Measurements from ENCODE around the gene AMACR.

AMACR gene

GRCh38 chr5:34040472-34040871 is 32.6 kb upstream of the AMACR start:
- TF ChIP-seq CREB1 (IDR thresholded peaks at IDR 0.05; ENCODE audit: low read depth) (no peak), CEBPB (IDR thresholded peaks at IDR 0.05) (no peak), EP300 (IDR thresholded peaks at IDR 0.05; ENCODE audit: borderline replicate concordance) (no peak), ZBTB7A (IDR thresholded peaks at IDR 0.05; ENCODE audit: low read depth) (no peak), REST (IDR thresholded peaks at IDR 0.05; ENCODE audit: low read depth) (no peak), TCF12 (IDR thresholded peaks at IDR 0.05; ENCODE audit: low read depth) (no peak), RAD21 (IDR thresholded peaks at IDR 0.05; ENCODE audit: low read depth) (no peak)

DNA sequence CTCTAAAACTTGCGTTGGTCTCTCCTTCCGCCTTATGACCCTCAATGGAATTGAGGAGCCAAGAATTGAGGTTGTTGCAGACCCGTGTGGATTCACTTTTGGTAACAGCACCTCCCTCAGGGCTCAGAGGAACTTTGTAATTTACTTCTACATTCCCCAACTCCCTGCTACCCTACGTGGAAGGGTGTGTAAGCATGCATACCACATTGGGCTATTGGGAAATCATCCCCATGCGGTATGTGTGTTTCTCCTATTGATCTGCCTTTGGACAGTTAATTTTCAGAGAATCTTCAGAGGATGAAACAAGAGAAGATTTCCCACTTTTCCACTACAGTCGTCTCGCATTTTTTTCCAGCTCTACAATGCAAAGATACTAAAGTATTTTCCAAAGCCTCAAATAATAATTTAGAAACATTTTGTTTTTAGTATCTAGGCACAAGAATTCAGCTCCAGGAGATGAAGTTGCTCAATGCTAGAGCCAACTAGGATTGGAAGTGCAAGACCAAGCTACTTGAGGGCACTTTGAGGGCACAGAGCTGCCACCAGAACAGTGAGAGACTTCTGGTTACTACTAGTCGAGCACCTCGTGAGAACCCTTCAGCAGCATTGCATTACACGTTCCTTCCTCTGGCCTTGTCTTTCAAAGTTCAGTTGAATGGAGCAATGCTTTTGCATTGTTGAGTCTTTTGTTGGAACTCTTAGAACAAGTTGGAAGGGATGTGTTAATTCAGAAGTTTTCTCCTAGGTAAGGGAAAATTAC is 31.7 kb upstream of the AMACR start:
- TF ChIP-seq YY1 (IDR thresholded peaks at IDR 0.05; ENCODE audit: low read depth) (no peak), CREB1 (IDR thresholded peaks at IDR 0.05; ENCODE audit: low read depth) (no peak), EGR1 (IDR thresholded peaks at IDR 0.05) (no peak), TAF1 (IDR thresholded peaks at IDR 0.05; ENCODE audit: low read depth) (no peak), TEAD4 (IDR thresholded peaks at IDR 0.05) (no peak), RAD21 (IDR thresholded peaks at IDR 0.05; ENCODE audit: low read depth) (no peak), CEBPB (IDR thresholded peaks at IDR 0.05) (no peak), EP300 (IDR thresholded peaks at IDR 0.05; ENCODE audit: borderline replicate concordance) (no peak), MAX (IDR thresholded peaks at IDR 0.05) (no peak), NFIC (IDR thresholded peaks at IDR 0.05) (no peak), FOXM1 (IDR thresholded peaks at IDR 0.05; ENCODE audit: borderline replicate concordance, low read depth) (no peak), ZBTB7A (IDR thresholded peaks at IDR 0.05; ENCODE audit: low read depth) (no peak), REST (IDR thresholded peaks at IDR 0.05; ENCODE audit: low read depth) (no peak)

GRCh38 chr5:34038838-34039237 is 31.0 kb upstream of the AMACR start:
- TF ChIP-seq, protein P1, sequence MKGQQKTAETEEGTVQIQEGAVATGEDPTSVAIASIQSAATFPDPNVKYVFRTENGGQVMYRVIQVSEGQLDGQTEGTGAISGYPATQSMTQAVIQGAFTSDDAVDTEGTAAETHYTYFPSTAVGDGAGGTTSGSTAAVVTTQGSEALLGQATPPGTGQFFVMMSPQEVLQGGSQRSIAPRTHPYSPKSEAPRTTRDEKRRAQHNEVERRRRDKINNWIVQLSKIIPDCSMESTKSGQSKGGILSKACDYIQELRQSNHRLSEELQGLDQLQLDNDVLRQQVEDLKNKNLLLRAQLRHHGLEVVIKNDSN (IDR thresholded peaks at IDR 0.05), result no peak
- TF ChIP-seq CEBPB (IDR thresholded peaks at IDR 0.05), result peak; percentile 38; the same call in 1 of the 2 replicates

- TF ChIP-seq NFIC (IDR thresholded peaks at IDR 0.05) (no peak), TCF12 (IDR thresholded peaks at IDR 0.05; ENCODE audit: low read depth) (no peak), EP300 (IDR thresholded peaks at IDR 0.05; ENCODE audit: borderline replicate concordance) (no peak), FOXM1 (IDR thresholded peaks at IDR 0.05; ENCODE audit: borderline replicate concordance, low read depth) (no peak), REST (IDR thresholded peaks at IDR 0.05; ENCODE audit: low read depth) (no peak), YY1 (IDR thresholded peaks at IDR 0.05; ENCODE audit: low read depth) (no peak), RAD21 (IDR thresholded peaks at IDR 0.05; ENCODE audit: low read depth) (no peak), MAX (IDR thresholded peaks at IDR 0.05) (no peak), TAF1 (IDR thresholded peaks at IDR 0.05; ENCODE audit: low read depth) (no peak), TEAD4 (IDR thresholded peaks at IDR 0.05) (no peak), EGR1 (IDR thresholded peaks at IDR 0.05) (no peak), CREB1 (IDR thresholded peaks at IDR 0.05; ENCODE audit: low read depth) (no peak), ZBTB7A (IDR thresholded peaks at IDR 0.05; ENCODE audit: low read depth) (no peak), CEBPB (IDR thresholded peaks at IDR 0.05) (no peak)
- TF ChIP-seq, protein P1 (IDR thresholded peaks at IDR 0.05), result no peak
Measured at GRCh38 chr5:34038390-34038789, 30.5 kb upstream of the AMACR start.
